ENCODE results near the gene VAV3. TPM values are rescaled to one million over a fixed set of nuclear protein-coding genes. Genes with fewer than 3 reads are reported as not detected.

Gene VAV3
- polyA plus RNA-seq, 1 donor = 18.3 TPM

GRCh38 chr1:107785496-107786202 is 179.3 kb downstream of the VAV3 start:
- Histone ChIP-seq H3K4me1 (ENCODE audit: control insufficient read depth, insufficient read depth, low read length) (no peaks in the 10 kb centered on the region), H3K27me3 (ENCODE audit: control insufficient read depth, insufficient read depth, low read length) (no peaks in the 10 kb centered on the region), H3K27ac (ENCODE audit: low read length) (no peak overlapping the region), H3K4me3 (ENCODE audit: low read length) (no peak overlapping the region), H3K36me3 (ENCODE audit: control insufficient read depth, insufficient read depth, low read length) (no peaks in the 10 kb centered on the region), H3K9me3 (ENCODE audit: control insufficient read depth, low read depth, low read length) (no peaks in the 10 kb centered on the region)
- DNase-seq = no peak
- 80% methylated on average over 1 of the region's 3 CpGs for WGBS (ENCODE audit: insufficient coverage, low lambda C conversion rate)

- WGBS (ENCODE audit: insufficient coverage, low lambda C conversion rate) = 38% methylated on average over 2 of the region's 6 CpGs
- H3K27me3 ChIP-seq (ENCODE audit: control insufficient read depth, insufficient read depth, low read length) = no peaks in the 10 kb centered on the region
- no peaks in the 10 kb centered on the region for H3K9me3 ChIP-seq (ENCODE audit: control insufficient read depth, low read depth, low read length)
- peak; percentile 33 to 34 for DNase-seq
- no peaks in the 10 kb centered on the region for H3K4me1 ChIP-seq (ENCODE audit: control insufficient read depth, insufficient read depth, low read length)
- H3K4me3 ChIP-seq (ENCODE audit: low read length) = no peak overlapping the region
- no peaks in the 10 kb centered on the region for H3K36me3 ChIP-seq (ENCODE audit: control insufficient read depth, insufficient read depth, low read length)
- no peak overlapping the region for H3K27ac ChIP-seq (ENCODE audit: low read length)
These were observed 182.6 kb downstream of the VAV3 start for GRCh38 chr1:107782217-107782845.

GRCh38 chr1:107781245-107781644 is 183.7 kb downstream of the VAV3 start:
- Histone ChIP-seq H3K36me3 (ENCODE audit: control insufficient read depth, insufficient read depth, low read length) (no peaks in the 10 kb centered on the region), H3K27me3 (ENCODE audit: control insufficient read depth, insufficient read depth, low read length) (no peaks in the 10 kb centered on the region), H3K9me3 (ENCODE audit: control insufficient read depth, low read depth, low read length) (no peaks in the 10 kb centered on the region), H3K4me1 (ENCODE audit: control insufficient read depth, insufficient read depth, low read length) (no peaks in the 10 kb centered on the region), H3K27ac (ENCODE audit: low read length) (no peak overlapping the region), H3K4me3 (ENCODE audit: low read length) (no peak overlapping the region)
- no peak for DNase-seq
- 100% methylated on average over 1 of the region's 2 CpGs for WGBS (ENCODE audit: insufficient coverage, low lambda C conversion rate)

GRCh38 chr1:107777664-107778047 is 187.3 kb downstream of the VAV3 start:
- Histone ChIP-seq H3K4me1 (ENCODE audit: control insufficient read depth, insufficient read depth, low read length) (no peaks in the 10 kb centered on the region), H3K36me3 (ENCODE audit: control insufficient read depth, insufficient read depth, low read length) (no peaks in the 10 kb centered on the region), H3K4me3 (ENCODE audit: low read length) (no peak overlapping the region), H3K9me3 (ENCODE audit: control insufficient read depth, low read depth, low read length) (no peaks in the 10 kb centered on the region), H3K27ac (ENCODE audit: low read length) (no peak overlapping the region), H3K27me3 (ENCODE audit: control insufficient read depth, insufficient read depth, low read length) (no peaks in the 10 kb centered on the region)
- DNase-seq = no peak
- 86% methylated on average over 1 of the region's 3 CpGs for WGBS (ENCODE audit: insufficient coverage, low lambda C conversion rate)

- no peak for DNase-seq
- WGBS (ENCODE audit: insufficient coverage, low lambda C conversion rate) = 40% methylated on average over 1 of the region's 4 CpGs
These were observed 187.9 kb downstream of the VAV3 start for GRCh38 chr1:107776900-107777663.

GRCh38 chr1:107771377-107771776 is 193.6 kb downstream of the VAV3 start:
- H3K27ac ChIP-seq (ENCODE audit: low read length) = no peak overlapping the region
- no peaks in the 10 kb centered on the region for H3K36me3 ChIP-seq (ENCODE audit: control insufficient read depth, insufficient read depth, low read length)
- DNase-seq = peak in 1 of 2 donors; percentile 23
- H3K9me3 ChIP-seq (ENCODE audit: control insufficient read depth, low read depth, low read length) = no peaks in the 10 kb centered on the region
- no peaks in the 10 kb centered on the region for H3K27me3 ChIP-seq (ENCODE audit: control insufficient read depth, insufficient read depth, low read length)
- WGBS (ENCODE audit: insufficient coverage, low lambda C conversion rate) = no CpG with 5 or more reads among the region's 13 CpGs
- H3K4me1 ChIP-seq (ENCODE audit: control insufficient read depth, insufficient read depth, low read length) = no peaks in the 10 kb centered on the region
- H3K4me3 ChIP-seq (ENCODE audit: low read length) = no peak overlapping the region

More at GRCh38 chr1:107776900-107777663, 187.9 kb downstream of the VAV3 start:
- no peaks in the 10 kb centered on the region for H3K9me3 ChIP-seq (ENCODE audit: control insufficient read depth, low read depth, low read length)
- no peaks in the 10 kb centered on the region for H3K27me3 ChIP-seq (ENCODE audit: control insufficient read depth, insufficient read depth, low read length)
- H3K4me1 ChIP-seq (ENCODE audit: control insufficient read depth, insufficient read depth, low read length) = no peaks in the 10 kb centered on the region
- no peak overlapping the region for H3K27ac ChIP-seq (ENCODE audit: low read length)
- no peak overlapping the region for H3K4me3 ChIP-seq (ENCODE audit: low read length)
- no peaks in the 10 kb centered on the region for H3K36me3 ChIP-seq (ENCODE audit: control insufficient read depth, insufficient read depth, low read length)

GRCh38 chr1:107767156-107767582 is 197.8 kb downstream of the VAV3 start:
- WGBS (ENCODE audit: insufficient coverage, low lambda C conversion rate) = no CpG with 5 or more reads among the region's 3 CpGs
- Histone ChIP-seq H3K36me3 (ENCODE audit: control insufficient read depth, insufficient read depth, low read length) (no peaks in the 10 kb centered on the region), H3K27ac (ENCODE audit: low read length) (peak overlapping the region; percentile 21), H3K4me3 (ENCODE audit: low read length) (no peak overlapping the region), H3K9me3 (ENCODE audit: control insufficient read depth, low read depth, low read length) (no peaks in the 10 kb centered on the region), H3K27me3 (ENCODE audit: control insufficient read depth, insufficient read depth, low read length) (no peaks in the 10 kb centered on the region), H3K4me1 (ENCODE audit: control insufficient read depth, insufficient read depth, low read length) (no peaks in the 10 kb centered on the region)
- peak; percentile 20 to 71 for DNase-seq

GRCh38 chr1:107766533-107766932 is 198.4 kb downstream of the VAV3 start:
- Histone ChIP-seq H3K9me3 (ENCODE audit: control insufficient read depth, low read depth, low read length) (no peaks in the 10 kb centered on the region), H3K36me3 (ENCODE audit: control insufficient read depth, insufficient read depth, low read length) (no peaks in the 10 kb centered on the region), H3K4me1 (ENCODE audit: control insufficient read depth, insufficient read depth, low read length) (no peaks in the 10 kb centered on the region), H3K27me3 (ENCODE audit: control insufficient read depth, insufficient read depth, low read length) (no peaks in the 10 kb centered on the region), H3K27ac (ENCODE audit: low read length) (no peak overlapping the region), H3K4me3 (ENCODE audit: low read length) (no peak overlapping the region)
- no peak for DNase-seq
- 75% methylated on average over 1 of the region's 1 CpG for WGBS (ENCODE audit: insufficient coverage, low lambda C conversion rate)

- no peaks in the 10 kb centered on the region for H3K4me1 ChIP-seq (ENCODE audit: control insufficient read depth, insufficient read depth, low read length)
- H3K27me3 ChIP-seq (ENCODE audit: control insufficient read depth, insufficient read depth, low read length) = no peaks in the 10 kb centered on the region
- no peak for DNase-seq
- 71% methylated on average over 1 of the region's 6 CpGs for WGBS (ENCODE audit: insufficient coverage, low lambda C conversion rate)
- no peak overlapping the region for H3K27ac ChIP-seq (ENCODE audit: low read length)
- no peaks in the 10 kb centered on the region for H3K36me3 ChIP-seq (ENCODE audit: control insufficient read depth, insufficient read depth, low read length)
- H3K9me3 ChIP-seq (ENCODE audit: control insufficient read depth, low read depth, low read length) = no peaks in the 10 kb centered on the region
- H3K4me3 ChIP-seq (ENCODE audit: low read length) = no peak overlapping the region
These were observed 202.1 kb downstream of the VAV3 start for GRCh38 chr1:107762751-107763390.

GRCh38 chr1:107760065-107760464 is 204.9 kb downstream of the VAV3 start:
- Histone ChIP-seq H3K4me1 (ENCODE audit: control insufficient read depth, insufficient read depth, low read length) (no peaks in the 10 kb centered on the region), H3K27me3 (ENCODE audit: control insufficient read depth, insufficient read depth, low read length) (no peaks in the 10 kb centered on the region), H3K9me3 (ENCODE audit: control insufficient read depth, low read depth, low read length) (no peaks in the 10 kb centered on the region), H3K4me3 (ENCODE audit: low read length) (no peak overlapping the region), H3K36me3 (ENCODE audit: control insufficient read depth, insufficient read depth, low read length) (no peaks in the 10 kb centered on the region), H3K27ac (ENCODE audit: low read length) (no peak overlapping the region)
- 100% methylated on average over 1 of the region's 3 CpGs for WGBS (ENCODE audit: insufficient coverage, low lambda C conversion rate)
- DNase-seq = no peak
